Hematopoietic multipotent progenitor cell treated with erythropoietin and hydrocortisone succinate and interleukin-3 and kit ligand, for 4 days (in vitro differentiated cells): ENCODE results near the gene PSAPL1.

Experiments used
- DNase-seq: peaks from one replicate; pipeline ENCODE4 v3.0.0-alpha.2; 2015

The PSAPL1 gene

GRCh38 chr4:7429601-7430078 is 5.1 kb downstream of the PSAPL1 start:
- no peak for DNase-seq

- no peak for DNase-seq
Measured at GRCh38 chr4:7429069-7429416, 5.7 kb downstream of the PSAPL1 start.

GRCh38 chr4:7428261-7429068 is 6.3 kb downstream of the PSAPL1 start:
- no peak for DNase-seq

GRCh38 chr4:7427831-7428260 is 6.9 kb downstream of the PSAPL1 start:
- DNase-seq, result no peak

- DNase-seq, result no peak
Measured at GRCh38 chr4:7427361-7427760, 7.4 kb downstream of the PSAPL1 start.

GRCh38 chr4:7426525-7427171 is 8.1 kb downstream of the PSAPL1 start:
- DNase-seq, result no peak

- no peak for DNase-seq
Measured at GRCh38 chr4:7425591-7426468, 8.9 kb downstream of the PSAPL1 start.

- DNase-seq, result no peak
Measured at GRCh38 chr4:7425124-7425523, 9.6 kb downstream of the PSAPL1 start.

GRCh38 chr4:7424553-7425111 is 10.1 kb downstream of the PSAPL1 start:
- no peak for DNase-seq

GRCh38 chr4:7423801-7424552 is 10.8 kb downstream of the PSAPL1 start:
- no peak for DNase-seq

GRCh38 chr4:7423391-7423790 is 11.3 kb downstream of the PSAPL1 start:
- no peak for DNase-seq

GRCh38 chr4:7422898-7423180 is 11.9 kb downstream of the PSAPL1 start:
- no peak for DNase-seq

GRCh38 chr4:7422151-7422897 is 12.4 kb downstream of the PSAPL1 start:
- DNase-seq, result no peak

GRCh38 chr4:7421356-7422150 is 13.2 kb downstream of the PSAPL1 start:
- DNase-seq, result no peak

- no peak for DNase-seq
Measured at GRCh38 chr4:7420661-7421040, 14.1 kb downstream of the PSAPL1 start.

GRCh38 chr4:7419961-7420660 is 14.6 kb downstream of the PSAPL1 start:
- no peak for DNase-seq

- DNase-seq, result no peak
Measured at GRCh38 chr4:7418131-7418943, 16.4 kb downstream of the PSAPL1 start.

- no peak for DNase-seq
Measured at GRCh38 chr4:7417639-7418038, 17.1 kb downstream of the PSAPL1 start.

GRCh38 chr4:7416745-7417432 is 17.8 kb downstream of the PSAPL1 start:
- no peak for DNase-seq
